Mononuclear cell (primary cell): ENCODE results near the gene SPRED2. TPM values are rescaled to one million over a fixed set of nuclear protein-coding genes. Genes with fewer than 3 reads are reported as not detected.

Experiments
- H3K27me3 ChIP-seq: 2 replicates; pipeline ENCODE4 v1.6.0; 2011; ENCODE audit warnings: low read length, control low read depth; ENCODE audit not compliant: insufficient read depth
- H3K4me1 ChIP-seq: 2 replicates; pipeline ENCODE4 v1.5.1; 2011; ENCODE audit warnings: mild to moderate bottlenecking, low read length, control low read depth; ENCODE audit not compliant: insufficient read depth
- H3K4me3 ChIP-seq: 2 replicates; pipeline ENCODE4 v1.5.1; 2011; ENCODE audit warnings: mild to moderate bottlenecking, low read length, moderate library complexity
- H3K9me3 ChIP-seq: 2 replicates; pipeline ENCODE4 v1.5.1; 2011; ENCODE audit warnings: low read depth, mild to moderate bottlenecking, control low read depth, low read length
- total RNA-seq: library from RNA; depleted of rRNA; stranded (reverse); fragments of >200 nt; gene quantifications from one replicate; pipeline ENCODE4 v1.2.3, GENCODE V29; 2012

Gene SPRED2
- total RNA-seq, 1 donor = 1.7 TPM

DNA sequence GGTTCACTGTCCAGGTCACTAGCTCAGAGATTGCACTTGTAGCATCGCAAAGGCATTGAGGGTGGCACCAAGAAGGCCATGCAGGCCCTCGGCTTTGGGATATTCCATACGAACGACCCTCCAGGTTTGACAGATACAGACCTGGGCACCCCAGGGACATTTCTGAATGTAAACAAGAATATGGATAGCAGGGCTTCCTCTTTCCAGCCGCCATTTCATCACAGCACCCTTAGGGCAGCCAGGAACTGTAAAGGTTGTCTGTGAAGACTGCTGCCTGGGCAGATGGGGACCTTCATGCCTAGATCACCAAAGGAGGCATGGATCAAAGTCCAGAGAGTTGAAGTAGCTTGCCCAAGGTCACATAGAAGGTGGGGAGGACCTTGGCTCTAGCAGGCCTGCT is 134.3 kb downstream of the SPRED2 start:
- Histone ChIP-seq H3K9me3 (no peaks in the 10 kb centered on the region), H3K4me1 (peaks cover 30% of the 10 kb centered on the region), H3K27me3 (no peaks in the 10 kb centered on the region), H3K4me3 (no peak overlapping the region)

DNA sequence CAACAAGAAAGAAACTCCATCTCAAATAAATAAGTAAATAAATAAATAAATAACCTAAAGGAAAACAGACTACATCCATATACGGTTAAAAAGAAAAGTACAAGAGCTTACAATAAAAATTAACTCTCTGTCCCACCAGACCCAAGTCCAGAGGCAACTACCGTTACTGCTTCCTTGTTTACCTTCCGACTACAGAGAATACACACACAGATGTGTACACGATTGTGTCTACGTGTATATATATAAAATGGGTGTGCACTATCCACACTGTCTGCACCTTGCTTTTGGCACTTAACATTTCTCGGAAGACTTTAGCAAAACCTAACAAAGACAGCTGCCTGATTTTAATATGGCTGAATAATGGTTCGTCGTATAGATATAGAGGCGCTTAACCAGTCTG is 134.9 kb downstream of the SPRED2 start:
- Histone ChIP-seq H3K4me3 (no peak overlapping the region), H3K9me3 (no peaks in the 10 kb centered on the region), H3K4me1 (peaks cover 27% of the 10 kb centered on the region), H3K27me3 (no peaks in the 10 kb centered on the region)

DNA sequence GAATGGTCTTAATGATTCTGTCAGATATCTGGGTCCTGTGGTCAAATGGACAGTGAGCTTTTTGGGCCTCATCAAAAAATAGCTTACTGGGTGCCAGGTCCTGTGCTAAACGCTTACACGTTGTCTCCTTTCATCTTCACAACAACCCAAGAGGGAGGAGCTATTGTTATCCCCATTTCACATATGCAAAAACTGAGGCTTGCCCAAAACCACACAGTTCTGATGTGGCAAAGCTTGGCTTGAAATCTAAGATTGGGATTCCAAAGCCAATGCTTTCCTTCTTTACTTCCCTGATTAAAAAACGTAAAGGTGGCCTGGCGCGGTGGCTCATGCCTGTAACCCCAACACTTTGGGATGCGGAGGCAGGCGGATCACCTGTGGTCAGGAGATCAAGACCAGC is 135.4 kb downstream of the SPRED2 start:
- Histone ChIP-seq H3K27me3 (no peaks in the 10 kb centered on the region), H3K9me3 (no peaks in the 10 kb centered on the region), H3K4me1 (peaks cover 22% of the 10 kb centered on the region), H3K4me3 (no peak overlapping the region)

DNA sequence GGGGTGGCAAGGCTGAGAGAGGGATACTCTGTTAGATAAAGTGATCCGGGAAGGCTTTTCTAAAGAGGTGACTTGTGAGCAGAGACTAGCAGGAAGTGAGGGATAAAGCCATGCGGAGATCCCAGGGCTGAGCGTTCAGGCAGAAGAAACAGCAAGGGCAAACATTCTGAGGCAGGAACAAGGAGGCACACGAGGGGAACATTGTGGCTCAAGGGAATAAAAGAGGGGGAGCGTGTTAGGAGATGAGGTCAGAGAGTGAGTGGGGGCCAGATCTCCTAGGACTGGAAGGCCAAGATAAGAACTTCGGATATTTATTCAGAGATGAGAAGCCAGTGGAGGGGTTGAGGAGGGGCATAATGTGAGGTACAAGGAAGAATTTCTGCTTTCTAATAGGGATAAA is 137.7 kb downstream of the SPRED2 start:
- Histone ChIP-seq H3K4me3 (no peak overlapping the region), H3K9me3 (no peaks in the 10 kb centered on the region)

DNA sequence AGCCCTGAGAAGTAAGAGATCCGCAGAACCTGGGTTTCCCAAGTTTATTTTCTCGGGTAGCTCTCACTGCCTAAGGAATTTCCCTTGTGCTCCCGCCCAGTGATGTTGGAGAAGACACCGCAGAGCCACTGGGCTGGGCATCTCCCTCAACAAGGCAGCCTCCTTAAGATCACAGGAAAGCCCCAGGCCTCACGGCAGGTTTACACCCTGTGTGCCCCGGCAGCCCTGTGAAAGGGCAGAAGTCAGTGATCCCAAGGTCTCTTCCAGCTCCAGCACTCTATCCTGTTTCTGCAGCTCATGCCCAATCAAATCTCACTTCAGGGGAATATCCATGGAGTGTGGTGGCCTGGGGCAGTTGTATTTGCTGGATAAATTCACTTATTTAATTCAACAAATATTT is 138.3 kb downstream of the SPRED2 start:
- H3K4me3 ChIP-seq = no peak overlapping the region
- no peaks in the 10 kb centered on the region for H3K27me3 ChIP-seq
- H3K4me1 ChIP-seq = no peaks in the 10 kb centered on the region
- no peaks in the 10 kb centered on the region for H3K9me3 ChIP-seq

More for the DNA sequence above, 137.7 kb downstream of the SPRED2 start:
- H3K27me3 ChIP-seq = no peaks in the 10 kb centered on the region
- H3K4me1 ChIP-seq = no peaks in the 10 kb centered on the region

DNA sequence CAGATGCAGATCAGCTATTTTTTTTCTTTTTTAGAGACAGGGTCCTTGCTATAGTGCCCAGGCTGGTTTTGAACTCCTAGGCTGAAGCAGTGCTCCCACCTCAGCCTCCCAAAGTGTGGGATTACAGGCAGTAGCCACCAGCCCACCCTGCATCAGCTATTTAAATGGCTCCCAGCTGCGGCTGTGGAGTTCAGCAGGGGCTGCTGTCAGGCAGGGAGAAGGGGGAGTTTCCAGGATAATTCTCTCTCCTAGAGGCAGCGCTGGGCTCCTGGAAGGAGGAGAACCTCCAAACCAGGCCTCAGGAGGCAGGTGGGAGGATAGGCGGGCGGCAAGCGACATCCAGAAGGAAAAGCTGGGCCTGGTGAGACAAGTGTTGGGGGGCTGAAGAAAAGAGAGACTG is 139.0 kb downstream of the SPRED2 start:
- Histone ChIP-seq H3K4me1 (no peaks in the 10 kb centered on the region), H3K9me3 (no peaks in the 10 kb centered on the region), H3K27me3 (no peaks in the 10 kb centered on the region), H3K4me3 (no peak overlapping the region)

DNA sequence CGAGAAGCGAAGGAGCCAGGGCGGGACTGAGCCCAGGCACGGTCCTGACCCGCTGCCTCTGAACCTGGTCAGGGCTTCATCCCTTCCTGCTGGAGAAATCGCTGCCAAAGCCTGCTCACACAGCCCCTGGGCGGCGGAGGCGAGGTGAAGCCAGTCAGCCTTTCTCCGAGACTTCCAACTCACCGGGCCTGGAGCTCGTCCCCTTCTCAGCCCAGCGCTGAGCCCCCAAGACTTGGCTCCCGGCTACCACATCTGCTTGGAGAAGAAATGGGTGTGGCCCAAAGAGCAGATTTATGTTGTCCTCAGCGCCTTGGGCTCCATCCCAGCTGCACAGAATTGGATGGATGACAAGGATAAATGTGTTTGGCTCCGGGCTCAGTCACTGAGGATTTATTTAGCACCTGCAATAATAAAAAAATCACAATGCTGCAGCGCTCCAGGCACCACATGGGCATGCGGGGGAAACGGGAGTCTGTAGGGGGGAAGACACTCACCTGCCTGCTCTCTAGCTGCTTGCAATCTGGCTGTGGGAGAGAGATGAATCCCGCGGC is 139.9 kb downstream of the SPRED2 start:
- Histone ChIP-seq H3K4me3 (no peak overlapping the region), H3K9me3 (no peaks in the 10 kb centered on the region), H3K27me3 (no peaks in the 10 kb centered on the region), H3K4me1 (no peaks in the 10 kb centered on the region)

DNA sequence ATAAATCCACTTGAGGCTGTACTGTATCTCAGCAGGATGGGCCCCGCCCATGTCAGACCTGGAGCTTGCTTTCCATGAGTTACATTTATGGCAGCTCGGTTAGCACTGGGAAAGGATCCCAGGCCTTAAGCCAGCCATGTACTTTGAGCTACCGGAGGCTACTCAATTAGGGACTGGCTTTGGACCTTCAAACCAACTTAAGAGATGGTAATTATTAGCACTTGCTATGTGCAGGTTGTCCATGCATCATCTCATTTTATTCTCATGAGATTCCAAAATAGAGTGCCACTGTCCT is 140.3 kb downstream of the SPRED2 start:
- Histone ChIP-seq H3K4me1 (no peaks in the 10 kb centered on the region), H3K4me3 (no peak overlapping the region), H3K9me3 (no peaks in the 10 kb centered on the region), H3K27me3 (no peaks in the 10 kb centered on the region)

DNA sequence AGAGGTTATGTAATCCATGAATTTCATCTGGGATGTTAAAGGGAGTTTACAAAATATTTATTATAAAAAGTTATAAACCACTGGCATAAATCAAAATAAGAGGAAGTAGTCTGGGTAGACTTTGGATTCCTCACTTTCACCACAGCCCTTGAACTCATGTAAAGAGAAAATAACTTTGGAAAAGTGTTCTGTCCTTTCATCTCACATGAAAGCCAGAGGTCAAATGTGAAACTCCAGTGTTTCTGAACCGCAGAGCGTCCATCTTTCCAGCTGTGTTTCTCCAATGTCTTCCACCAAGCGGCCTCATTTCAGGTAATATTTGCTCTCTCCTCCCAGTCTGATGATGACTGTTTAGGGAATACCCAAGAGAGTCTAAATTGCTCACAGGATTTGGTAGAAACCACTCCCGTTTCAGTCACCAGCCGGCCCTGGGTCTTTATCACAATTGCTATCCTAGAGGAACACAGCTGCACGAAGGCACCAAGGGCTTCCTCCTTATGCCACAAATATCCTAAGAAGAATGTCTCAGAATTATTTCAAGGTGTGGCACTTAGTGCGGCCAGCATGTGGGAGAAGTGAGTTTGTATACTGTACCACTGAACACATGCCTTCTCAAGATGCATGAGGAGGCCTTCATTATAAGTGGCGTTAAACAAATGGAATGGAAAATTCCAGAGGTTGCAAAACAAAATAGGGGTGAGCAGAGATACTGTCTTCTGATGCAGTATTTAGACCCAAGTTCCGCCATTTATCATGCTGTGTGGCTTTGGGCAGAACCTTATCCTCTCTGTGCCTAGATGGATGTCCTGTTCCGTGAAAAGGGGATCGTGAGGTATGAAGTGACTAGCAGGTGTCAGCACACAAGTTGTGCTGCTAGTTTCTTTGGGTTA is 140.9 kb downstream of the SPRED2 start:
- Histone ChIP-seq H3K4me3 (no peak overlapping the region), H3K27me3 (no peaks in the 10 kb centered on the region), H3K4me1 (no peaks in the 10 kb centered on the region), H3K9me3 (no peaks in the 10 kb centered on the region)

DNA sequence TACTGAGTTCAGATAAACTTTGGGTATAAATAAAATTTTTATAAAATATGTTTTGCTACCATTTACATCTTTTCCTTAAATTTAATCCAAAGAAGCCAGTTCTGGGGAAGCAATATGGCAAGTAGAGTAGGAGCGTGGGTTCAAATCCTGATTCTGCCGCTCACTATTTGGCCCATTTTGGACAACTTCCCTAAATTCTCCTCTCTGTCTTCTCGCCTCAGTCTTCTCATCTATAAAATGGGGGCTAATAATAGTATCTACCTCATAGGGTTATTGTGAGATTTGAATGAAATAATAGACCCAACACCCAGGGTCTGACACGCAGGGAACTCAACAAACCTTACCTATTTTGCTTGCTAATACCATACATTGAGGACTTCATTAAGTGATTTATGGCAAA is 145.0 kb downstream of the SPRED2 start:
- no peaks in the 10 kb centered on the region for H3K9me3 ChIP-seq
- no peak overlapping the region for H3K4me3 ChIP-seq
- H3K27me3 ChIP-seq = no peaks in the 10 kb centered on the region

DNA sequence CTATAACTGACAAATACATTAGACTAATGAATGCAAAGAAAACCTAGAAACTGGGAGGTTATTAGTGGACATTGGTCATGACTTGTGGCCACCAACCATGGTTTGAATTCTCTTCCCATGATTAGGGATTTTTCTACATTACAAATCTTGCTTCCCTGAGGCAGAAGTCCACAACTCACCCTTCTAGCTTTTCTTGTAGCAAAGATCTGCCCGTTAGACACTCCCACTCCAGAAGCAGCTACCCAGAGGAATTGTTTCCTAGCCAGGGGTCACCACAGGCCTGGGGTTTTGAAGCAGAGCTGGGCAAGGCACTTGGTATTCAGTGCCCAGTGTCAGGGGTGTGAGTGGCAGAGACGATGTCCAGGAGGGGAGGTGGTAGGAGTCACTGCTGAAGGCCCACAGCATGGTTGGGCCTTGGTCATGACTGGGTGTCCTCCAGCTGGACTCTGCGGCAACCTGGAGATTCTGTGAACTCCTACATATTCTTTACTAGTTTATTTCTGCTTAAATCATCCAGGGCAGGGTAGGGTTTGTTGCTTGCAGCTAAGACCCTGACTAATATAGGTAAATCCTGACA is 149.8 kb downstream of the SPRED2 start:
- H3K9me3 ChIP-seq = no peaks in the 10 kb centered on the region
- H3K27me3 ChIP-seq = no peaks in the 10 kb centered on the region
- H3K4me3 ChIP-seq = no peak overlapping the region
- peaks cover 7% of the 10 kb centered on the region for H3K4me1 ChIP-seq

More for the DNA sequence above, 145.0 kb downstream of the SPRED2 start:
- H3K4me1 ChIP-seq = no peaks in the 10 kb centered on the region

DNA sequence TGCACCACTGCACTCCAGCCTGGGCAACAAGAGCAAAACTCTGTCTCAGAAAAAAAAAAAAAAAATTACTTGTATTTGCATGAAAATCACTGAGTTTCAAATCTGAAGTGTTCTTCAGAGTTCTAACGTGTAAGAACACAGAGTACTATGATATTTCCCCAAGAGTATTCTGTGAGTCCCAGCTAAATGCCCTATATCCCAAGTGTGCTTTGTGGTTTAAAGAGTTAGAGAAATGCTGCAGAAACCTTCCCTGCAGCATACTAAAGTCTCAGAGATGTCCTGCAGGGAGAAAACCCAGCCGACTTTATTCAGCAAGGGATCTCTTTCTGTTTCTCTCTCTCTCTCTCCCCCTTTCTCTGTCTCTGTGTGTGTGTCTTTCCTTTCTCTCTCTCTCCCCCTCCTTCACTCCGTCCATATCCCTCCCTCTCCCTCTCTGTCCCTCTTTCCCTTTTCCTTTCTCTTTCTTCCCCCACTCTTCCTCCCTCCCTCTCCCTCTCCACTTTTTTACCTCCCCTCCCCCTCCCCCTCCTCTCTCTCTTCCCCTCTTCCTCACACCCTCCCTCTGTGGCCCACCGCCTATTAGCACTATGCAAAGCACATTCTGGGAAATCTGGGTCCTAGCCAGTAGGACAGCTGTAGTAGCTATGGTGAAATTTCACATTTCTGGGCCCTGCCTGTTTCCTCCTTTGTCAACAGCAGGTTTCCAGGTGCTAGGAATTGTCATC is 150.6 kb downstream of the SPRED2 start:
- H3K4me3 ChIP-seq = no peak overlapping the region
- no peaks in the 10 kb centered on the region for H3K9me3 ChIP-seq
- no peaks in the 10 kb centered on the region for H3K27me3 ChIP-seq
- H3K4me1 ChIP-seq = peaks cover 7% of the 10 kb centered on the region

DNA sequence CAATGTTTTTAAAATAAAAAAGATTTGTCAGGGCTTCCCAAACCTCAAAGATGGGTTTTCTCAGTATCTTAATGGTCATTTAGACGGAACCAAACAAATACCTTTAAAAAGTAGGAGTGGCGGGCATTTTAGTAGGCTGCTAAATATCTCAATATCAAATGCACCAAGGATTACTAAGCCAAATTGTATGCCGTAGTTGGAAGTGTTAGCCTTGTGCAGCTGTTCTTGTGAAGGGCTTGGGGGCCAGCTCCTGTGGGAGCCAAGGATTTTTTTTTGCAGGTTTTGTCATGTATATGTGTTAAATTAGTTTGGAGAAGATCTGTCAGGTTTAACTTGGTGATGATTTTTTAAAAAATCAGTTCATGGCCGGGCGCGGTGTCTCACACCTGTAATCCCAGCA is 152.6 kb downstream of the SPRED2 start:
- Histone ChIP-seq H3K9me3 (no peaks in the 10 kb centered on the region), H3K4me1 (peaks cover 7% of the 10 kb centered on the region)

DNA sequence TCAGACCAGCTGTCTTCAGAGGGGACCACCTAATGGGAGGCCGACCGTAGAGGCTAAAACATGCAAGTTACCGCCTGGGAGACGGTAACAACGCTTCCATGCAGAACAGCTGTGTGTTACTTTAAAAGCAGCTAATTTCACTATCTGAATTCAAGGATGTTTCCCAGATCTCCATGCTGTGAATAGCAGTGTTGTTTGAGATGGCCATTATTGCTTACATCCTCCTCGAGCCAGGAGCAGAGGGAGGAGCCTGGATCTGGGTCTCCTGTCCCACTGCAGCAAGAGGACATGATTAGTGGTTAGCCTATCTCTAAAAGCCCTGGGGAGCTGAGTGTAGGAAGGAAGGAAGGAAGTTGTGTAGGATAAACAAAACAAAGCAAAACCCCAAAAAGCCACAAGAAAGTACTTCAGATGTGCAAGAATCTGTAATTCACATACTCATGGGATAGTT is 153.8 kb downstream of the SPRED2 start:
- Histone ChIP-seq H3K4me3 (no peak overlapping the region), H3K4me1 (peaks cover 7% of the 10 kb centered on the region), H3K27me3 (no peaks in the 10 kb centered on the region), H3K9me3 (no peaks in the 10 kb centered on the region)

More for the DNA sequence above, 152.6 kb downstream of the SPRED2 start:
- H3K27me3 ChIP-seq = no peaks in the 10 kb centered on the region
- no peak overlapping the region for H3K4me3 ChIP-seq

DNA sequence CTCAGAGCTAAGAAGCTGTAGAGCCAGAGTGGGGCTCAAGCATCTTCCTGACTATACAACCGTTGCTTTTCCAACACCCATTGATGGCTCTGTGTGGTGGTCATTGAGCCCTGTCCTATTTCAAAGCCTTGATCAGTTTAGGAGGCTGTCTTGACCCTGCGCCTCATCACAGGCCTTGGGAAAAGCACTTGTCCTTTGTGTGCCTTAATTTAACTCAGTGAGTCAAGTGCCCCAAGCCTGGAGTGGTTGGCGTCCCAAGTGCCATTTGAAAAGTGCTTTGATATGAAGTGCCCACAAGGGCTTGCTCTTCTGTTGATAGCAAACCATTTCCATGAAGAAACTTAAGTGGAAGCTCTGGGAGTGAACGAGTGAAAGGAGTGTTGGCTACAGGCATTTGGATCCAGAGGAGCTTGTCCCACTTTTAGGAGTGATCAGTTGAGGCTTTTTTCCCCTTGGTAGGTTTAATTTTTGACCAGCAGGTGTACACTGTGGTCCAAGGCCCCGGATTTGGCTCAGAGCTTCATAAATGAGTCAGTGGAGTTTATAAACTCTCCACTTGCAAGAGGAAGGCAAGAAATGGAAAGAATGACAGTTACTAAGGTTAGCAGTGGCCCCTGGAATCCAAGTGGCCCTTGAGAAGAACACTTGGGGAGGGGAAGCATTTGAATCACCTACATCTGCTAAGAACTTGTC is 154.5 kb downstream of the SPRED2 start:
- Histone ChIP-seq H3K4me3 (no peak overlapping the region), H3K27me3 (no peaks in the 10 kb centered on the region), H3K9me3 (no peaks in the 10 kb centered on the region), H3K4me1 (peaks cover 7% of the 10 kb centered on the region)
